Activated B cell treated with CpG ODN at 0.5 μM for 24 hours (primary cell): ENCODE measurements around the gene CLCN6. TPM values are rescaled to one million over a fixed set of nuclear protein-coding genes. Genes with fewer than 3 reads are reported as not detected.

Experiments
- ATAC-seq: fragments of 200-7000 bp; cut with Tn5 transposase; one replicate; pipeline ENCODE4 v1.10.0; 2021; ENCODE audit warnings: low read depth, mild to moderate bottlenecking, moderate library complexity
- CTCF ChIA-PET: fragments of 350-600 bp; sonication (Branson Sonifier 250); formaldehyde crosslinking; loops from one replicate; lab custom pipeline; 2021; ENCODE audit warnings: antibody characterized with exemption; lab: Charles Lee
- POLR2A ChIA-PET: fragments of 350-600 bp; sonication (Branson Sonifier 250); formaldehyde crosslinking; loops from one replicate; lab custom pipeline; 2021; ENCODE audit warnings: antibody characterized with exemption; lab: Charles Lee
- DNase-seq: peaks from one replicate; pipeline ENCODE4 v3.0.0; 2022
- H3K27ac Mint-ChIP-seq: one replicate; pipeline ENCODE4 v1.8.0; 2020; ENCODE audit warnings: mixed read lengths
- H3K27me3 Mint-ChIP-seq: one replicate; pipeline ENCODE4 v1.8.0; 2021; ENCODE audit warnings: mixed read lengths
- H3K36me3 Mint-ChIP-seq: one replicate; pipeline ENCODE4 v1.8.0; 2021; ENCODE audit warnings: low read depth, mixed read lengths
- H3K4me1 Mint-ChIP-seq: one replicate; pipeline ENCODE4 v1.8.0; 2021; ENCODE audit warnings: mixed read lengths
- H3K4me3 Mint-ChIP-seq: one replicate; pipeline ENCODE4 v1.8.0; 2020; ENCODE audit warnings: mild to moderate bottlenecking, mixed read lengths
- H3K9me3 Mint-ChIP-seq: one replicate; pipeline ENCODE4 v1.8.0; 2020; ENCODE audit warnings: mixed read lengths
- intact Hi-C: fragments of 100-400 bp; cut with micrococcal nuclease; formaldehyde crosslinking; loops from one replicate; pipeline ENCODE4 v1.15.1; 2024
- total RNA-seq: library from RNA; stranded (reverse); gene quantifications from 2 replicates; pipeline ENCODE4 v1.2.3, GENCODE V29; 2022
- TF ChIP-seq, protein P1 (sequence below): fragments of 200-600 bp; IDR thresholded peaks from one replicate; pipeline ENCODE4 v1.8.0; 2022; ENCODE audit warnings: antibody characterized with exemption, mild to moderate bottlenecking

CLCN6 gene
- total RNA-seq, 1 donor from 2014 or later = 79.6 TPM

DNA sequence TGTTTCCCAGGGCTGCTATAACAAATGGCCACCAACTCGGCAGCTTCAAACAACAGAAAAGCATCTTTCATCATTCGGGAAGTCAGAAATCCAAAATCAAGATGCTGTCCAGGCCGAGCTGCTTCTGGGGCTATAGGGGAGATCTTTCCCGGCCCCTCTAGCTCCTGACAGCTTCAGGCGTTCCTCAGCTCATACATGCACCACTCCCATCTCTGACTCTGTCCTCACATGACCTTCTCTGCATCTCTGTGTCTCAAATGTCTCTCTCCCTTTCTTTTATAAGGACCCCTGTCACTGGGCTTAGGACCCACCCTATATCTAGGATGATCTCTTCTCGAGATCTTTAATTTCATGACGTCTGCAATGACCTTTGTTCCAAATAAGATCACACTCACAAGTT lies 66.6 kb downstream of the CLCN6 start:
- Mint-ChIP-seq H3K36me3 (no peaks in the 10 kb centered on the region), H3K27me3 (peaks cover 20% of the 10 kb centered on the region), H3K27ac (no peak overlapping the region), H3K9me3 (no peaks in the 10 kb centered on the region), H3K4me3 (no peak overlapping the region), H3K4me1 (no peaks in the 10 kb centered on the region)
- POLR2A ChIA-PET = interaction anchor here (0.9 kb wide), 1 partner anchor 38 kb away, joined by 5 read pairs; no protein-coding TSS in a partner anchor
- intact Hi-C loops = no loop called here
- TF ChIP-seq, protein P1, sequence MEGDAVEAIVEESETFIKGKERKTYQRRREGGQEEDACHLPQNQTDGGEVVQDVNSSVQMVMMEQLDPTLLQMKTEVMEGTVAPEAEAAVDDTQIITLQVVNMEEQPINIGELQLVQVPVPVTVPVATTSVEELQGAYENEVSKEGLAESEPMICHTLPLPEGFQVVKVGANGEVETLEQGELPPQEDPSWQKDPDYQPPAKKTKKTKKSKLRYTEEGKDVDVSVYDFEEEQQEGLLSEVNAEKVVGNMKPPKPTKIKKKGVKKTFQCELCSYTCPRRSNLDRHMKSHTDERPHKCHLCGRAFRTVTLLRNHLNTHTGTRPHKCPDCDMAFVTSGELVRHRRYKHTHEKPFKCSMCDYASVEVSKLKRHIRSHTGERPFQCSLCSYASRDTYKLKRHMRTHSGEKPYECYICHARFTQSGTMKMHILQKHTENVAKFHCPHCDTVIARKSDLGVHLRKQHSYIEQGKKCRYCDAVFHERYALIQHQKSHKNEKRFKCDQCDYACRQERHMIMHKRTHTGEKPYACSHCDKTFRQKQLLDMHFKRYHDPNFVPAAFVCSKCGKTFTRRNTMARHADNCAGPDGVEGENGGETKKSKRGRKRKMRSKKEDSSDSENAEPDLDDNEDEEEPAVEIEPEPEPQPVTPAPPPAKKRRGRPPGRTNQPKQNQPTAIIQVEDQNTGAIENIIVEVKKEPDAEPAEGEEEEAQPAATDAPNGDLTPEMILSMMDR = no peak
- ATAC-seq = no peak
- CTCF ChIA-PET = no interaction called here
- DNase-seq = no peak

DNA sequence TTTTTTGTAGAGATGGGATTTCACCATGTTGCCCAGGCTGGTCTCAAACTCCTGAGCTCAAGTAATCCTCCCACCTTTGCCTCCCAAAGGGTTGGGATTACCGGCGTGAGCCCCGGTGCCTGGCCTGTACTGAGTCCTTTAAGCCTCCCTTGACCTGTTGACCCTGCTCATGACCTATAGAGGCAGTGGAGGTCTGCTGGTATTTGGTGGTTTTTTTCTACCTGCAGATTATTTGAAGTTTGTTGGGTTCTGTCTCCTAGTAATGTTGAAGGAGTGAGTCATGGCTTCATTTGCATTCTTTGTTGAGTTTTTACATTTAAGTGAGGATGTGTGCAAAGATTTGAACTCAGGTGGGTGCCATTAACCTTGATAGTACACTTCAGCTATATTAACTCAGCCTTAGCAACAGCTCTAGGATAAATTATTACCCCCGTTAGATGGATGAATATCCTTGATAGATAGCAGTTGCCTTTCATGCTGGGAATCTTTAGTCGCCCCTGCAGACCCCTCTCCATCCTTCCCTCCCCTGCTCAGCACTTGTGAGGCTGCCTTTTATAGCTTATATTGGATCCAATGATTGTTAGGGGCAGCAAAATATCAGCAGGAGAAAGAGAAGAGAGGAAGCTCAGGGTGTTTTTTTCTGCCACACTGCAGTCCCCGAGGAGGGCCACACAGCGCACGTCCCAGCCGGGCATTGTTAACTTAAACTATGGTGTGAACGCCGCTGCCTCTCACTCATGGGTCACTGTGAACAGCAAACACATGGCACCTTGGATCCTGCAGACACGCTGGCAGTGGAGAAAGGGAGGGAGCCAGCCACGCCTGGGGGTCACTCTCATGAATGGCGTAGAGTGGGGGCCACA lies 67.6 kb downstream of the CLCN6 start:
- H3K27ac Mint-ChIP-seq = no peak overlapping the region
- H3K36me3 Mint-ChIP-seq = no peaks in the 10 kb centered on the region
- H3K4me1 Mint-ChIP-seq = no peaks in the 10 kb centered on the region
- ChIA-PET POLR2A (no interaction called here), CTCF (no interaction called here)
- peaks cover 18% of the 10 kb centered on the region for H3K27me3 Mint-ChIP-seq
- no peak overlapping the region for H3K4me3 Mint-ChIP-seq
- TF ChIP-seq, protein P1 = no peak
- ATAC-seq = no peak
- no peaks in the 10 kb centered on the region for H3K9me3 Mint-ChIP-seq
- no peak for DNase-seq
- intact Hi-C loops = no loop called here

DNA sequence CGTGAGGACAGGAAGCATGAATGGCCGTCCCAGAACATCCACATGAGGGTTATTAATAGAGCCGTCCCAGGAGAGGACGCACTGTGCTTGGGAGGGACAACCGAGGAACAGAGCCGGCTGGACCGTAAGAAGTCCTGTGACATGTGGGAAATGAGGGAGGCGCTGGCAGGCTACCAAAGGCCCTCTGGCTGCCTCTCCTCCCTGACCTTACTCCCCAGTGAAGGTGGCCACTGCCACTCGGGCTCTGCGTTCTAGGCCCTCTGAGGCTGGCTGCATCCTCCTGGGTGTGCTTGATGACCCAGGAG lies 68.2 kb downstream of the CLCN6 start:
- intact Hi-C loops = no loop called here
- H3K4me3 Mint-ChIP-seq = no peak overlapping the region
- CTCF ChIA-PET = no interaction called here
- no peaks in the 10 kb centered on the region for H3K9me3 Mint-ChIP-seq
- TF ChIP-seq, protein P1 = no peak
- DNase-seq = no peak
- POLR2A ChIA-PET = no interaction called here
- no peaks in the 10 kb centered on the region for H3K36me3 Mint-ChIP-seq
- no peak overlapping the region for H3K27ac Mint-ChIP-seq
- peaks cover 18% of the 10 kb centered on the region for H3K27me3 Mint-ChIP-seq
- no peaks in the 10 kb centered on the region for H3K4me1 Mint-ChIP-seq
- ATAC-seq = no peak

DNA sequence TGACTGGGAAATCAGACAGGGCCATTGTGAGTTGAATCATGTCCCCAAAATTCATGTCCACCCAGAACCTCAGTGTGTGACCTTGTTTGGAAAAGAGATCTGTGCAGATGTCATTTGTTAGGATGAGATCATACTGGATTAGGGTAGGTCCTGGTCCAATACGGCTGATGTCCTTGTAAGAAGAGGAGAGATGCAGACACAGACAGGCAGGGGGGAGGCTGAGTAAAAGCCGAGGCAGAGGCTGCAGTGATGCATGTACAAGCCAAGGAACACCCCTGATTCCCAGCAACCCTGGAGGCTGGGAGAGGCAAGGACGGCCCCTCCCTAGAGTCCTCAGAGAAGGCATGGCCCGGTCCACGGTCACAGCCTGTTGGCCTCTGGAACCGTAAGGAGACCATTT lies 68.6 kb downstream of the CLCN6 start:
- TF ChIP-seq, protein P1 = no peak
- DNase-seq (no peak), ATAC-seq (no peak)
- ChIA-PET POLR2A (no interaction called here), CTCF (no interaction called here)
- Mint-ChIP-seq H3K27ac (no peak overlapping the region), H3K27me3 (peaks cover 16% of the 10 kb centered on the region), H3K9me3 (no peaks in the 10 kb centered on the region), H3K4me3 (no peak overlapping the region), H3K4me1 (no peaks in the 10 kb centered on the region), H3K36me3 (no peaks in the 10 kb centered on the region)
- intact Hi-C loops = no loop called here

DNA sequence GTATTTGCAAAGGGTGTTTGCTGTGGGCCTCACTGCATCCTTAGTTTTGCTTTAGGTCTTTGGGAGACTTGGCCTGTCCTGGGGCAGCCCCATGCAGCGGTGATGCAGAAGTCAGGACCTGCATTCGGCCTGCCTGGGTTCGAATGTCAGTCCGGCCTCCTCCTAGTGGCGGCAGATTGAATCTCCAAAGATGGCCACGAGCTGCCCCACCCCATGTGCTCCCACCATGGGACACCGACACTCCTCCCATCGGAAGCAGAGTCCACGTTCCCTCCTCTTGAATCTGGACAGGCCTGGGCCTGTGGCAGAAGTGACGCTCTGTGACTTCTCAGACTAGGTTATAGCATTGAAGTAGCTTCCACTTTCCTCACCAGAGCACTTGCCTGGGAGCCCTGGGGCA lies 69.1 kb downstream of the CLCN6 start:
- no peak overlapping the region for H3K27ac Mint-ChIP-seq
- ATAC-seq (no peak), DNase-seq (no peak)
- TF ChIP-seq, protein P1 = no peak
- peaks cover 16% of the 10 kb centered on the region for H3K27me3 Mint-ChIP-seq
- H3K4me3 Mint-ChIP-seq = no peak overlapping the region
- intact Hi-C loops = no loop called here
- H3K36me3 Mint-ChIP-seq = no peaks in the 10 kb centered on the region
- CTCF ChIA-PET = no interaction called here
- POLR2A ChIA-PET = no interaction called here
- H3K4me1 Mint-ChIP-seq = no peaks in the 10 kb centered on the region
- no peaks in the 10 kb centered on the region for H3K9me3 Mint-ChIP-seq
